GM18951 (cell line): Measurements from ENCODE around the gene RXRA.

Source experiments
- POLR2A ChIP-seq: IDR thresholded peaks from 4 replicates; pipeline ENCODE4 v1.6.1; 2011; ENCODE audit warnings: mild to moderate bottlenecking; ENCODE audit not compliant: insufficient read length, insufficient read depth; ENCODE audit errors: extremely low read depth
- in situ Hi-C: fragments of 300-500 bp; cut with MboI; formaldehyde crosslinking; loops from one replicate; pipeline ENCODE4 v1.12.0; 2022; ENCODE audit warnings: low sequenced_read_pairs, mixed read lengths, inconsistent platforms; ENCODE audit not compliant: unreplicated experiment

The RXRA gene

DNA sequence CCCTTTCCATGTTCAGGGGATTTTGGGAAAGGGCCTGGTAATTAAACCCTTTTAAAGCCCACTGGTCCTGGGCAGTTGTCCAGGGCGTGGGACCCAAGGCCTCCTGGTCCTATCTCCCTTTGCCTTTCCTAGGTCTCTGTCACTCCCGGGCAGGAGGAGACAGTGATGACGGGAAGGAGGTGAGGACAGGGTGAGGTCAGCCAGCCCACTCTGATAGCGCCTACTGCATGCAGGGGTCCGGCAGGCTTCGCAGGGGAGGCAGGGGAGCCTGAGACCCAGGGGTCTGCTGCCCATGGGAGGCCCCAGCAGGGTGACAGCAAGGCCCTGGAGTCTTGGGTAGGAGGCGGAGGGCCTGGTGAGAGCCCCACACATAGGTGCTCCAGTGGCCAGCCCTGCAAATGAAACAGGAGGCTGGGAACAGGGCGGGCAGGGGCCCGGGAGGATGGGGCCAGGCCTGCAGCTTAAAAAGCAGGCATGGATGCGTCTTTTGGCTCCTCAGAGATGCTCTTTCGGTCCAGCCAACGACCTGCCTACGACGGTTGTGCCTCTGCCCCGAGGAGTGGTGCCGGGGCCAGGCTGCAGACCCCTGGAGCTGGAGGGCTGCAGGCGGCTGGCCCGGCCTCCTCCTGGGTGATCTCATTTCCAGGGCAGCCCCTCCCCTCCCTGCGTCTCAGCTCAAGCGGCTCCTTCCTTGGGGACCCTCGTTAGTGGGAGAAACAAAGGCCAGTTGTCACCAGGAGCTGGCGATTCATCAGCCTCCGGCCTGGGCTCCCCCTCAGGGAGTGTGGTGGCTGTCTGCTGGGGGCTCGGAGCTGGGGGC is 6.7 kb upstream of the RXRA start:
- in situ Hi-C loops = no loop called here
- no peak for TF ChIP-seq POLR2A

DNA sequence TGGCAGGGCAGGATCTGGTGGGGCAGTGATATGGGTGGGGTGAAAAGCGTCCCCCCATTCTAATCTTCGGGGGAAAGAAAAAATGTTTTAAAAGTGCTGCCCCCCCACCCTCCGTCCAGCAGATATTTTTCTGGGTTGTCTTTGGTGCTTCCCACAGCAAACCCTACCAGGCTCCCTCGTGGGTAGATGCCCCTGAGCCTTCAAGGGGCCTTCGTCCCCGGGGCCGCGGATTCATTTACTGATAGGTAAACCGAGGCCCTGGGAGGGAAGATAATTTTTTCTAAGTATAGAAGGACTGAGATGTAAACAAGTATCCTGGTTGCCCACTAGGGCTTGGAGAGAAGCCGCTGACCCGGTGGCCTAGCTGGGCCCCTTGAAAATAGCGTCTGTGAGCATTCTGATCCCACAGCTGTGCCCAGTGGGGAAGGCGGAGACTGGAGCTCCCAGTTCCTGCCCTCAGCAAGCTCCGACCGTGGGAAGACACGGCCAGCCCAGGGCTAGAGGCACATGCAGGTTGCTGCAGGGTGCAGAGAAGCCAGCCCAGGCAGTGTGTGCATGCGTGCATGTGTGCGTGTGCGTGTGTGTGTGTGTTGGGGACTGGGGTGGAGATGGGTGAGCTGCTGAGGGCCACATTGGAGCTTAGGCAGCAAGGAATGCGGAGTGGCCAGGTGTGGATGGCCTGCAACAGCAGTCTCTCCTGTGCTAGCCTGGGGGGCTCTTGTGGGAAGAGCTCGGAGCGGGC is 6.0 kb upstream of the RXRA start:
- TF ChIP-seq POLR2A = no peak
- in situ Hi-C loops = no loop called here

DNA sequence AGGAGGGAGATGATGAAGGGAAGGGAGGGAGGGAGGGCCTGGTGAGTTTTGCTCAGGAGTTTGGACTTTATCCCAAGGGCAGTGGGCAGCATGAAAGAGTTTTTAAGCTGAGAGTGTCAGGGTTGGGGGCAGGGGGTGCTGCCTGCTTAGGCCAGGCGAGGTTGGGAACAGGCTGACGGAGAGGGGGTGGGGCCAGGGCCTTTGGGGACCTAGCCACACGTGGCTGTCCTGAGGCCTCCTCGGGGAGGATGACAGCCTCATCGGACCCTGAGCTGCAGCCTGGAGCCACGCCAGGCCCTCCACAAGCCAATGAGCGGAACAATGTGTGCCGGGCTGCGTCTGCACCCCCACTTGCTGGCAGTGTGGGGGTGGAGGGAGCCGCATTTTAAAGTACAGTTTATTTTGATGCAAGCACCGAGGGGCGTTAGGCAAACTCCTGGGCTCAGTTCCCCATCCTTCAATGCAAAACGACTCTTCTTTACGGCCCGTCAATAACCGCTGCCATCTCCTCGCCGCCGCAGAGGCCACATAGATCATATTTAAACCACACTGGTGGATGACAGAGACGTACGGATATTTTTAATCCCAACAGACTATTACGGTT is 5.3 kb upstream of the RXRA start:
- no peak for TF ChIP-seq POLR2A
- in situ Hi-C loops = no loop called here

DNA sequence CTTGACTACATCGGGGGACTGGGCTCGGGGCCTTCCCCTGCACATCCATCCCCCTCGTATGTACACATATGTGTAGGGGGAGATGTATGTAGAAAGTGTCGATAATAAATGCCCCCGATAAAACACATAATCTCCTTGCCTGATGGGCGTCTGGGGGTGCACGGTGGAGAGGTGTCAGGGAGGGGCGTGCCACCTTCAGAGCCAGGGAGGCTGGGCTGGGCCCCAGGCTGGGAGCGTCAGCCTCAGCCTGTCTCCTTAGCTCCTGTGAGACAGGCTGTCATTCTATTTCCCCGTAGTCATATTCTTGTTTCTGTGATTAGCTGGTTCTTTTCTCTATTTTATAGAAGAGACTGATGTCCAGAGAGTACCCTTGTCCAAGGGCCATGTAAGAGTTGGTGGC is 4.7 kb upstream of the RXRA start:
- no peak for TF ChIP-seq POLR2A
- in situ Hi-C loops = no loop called here

DNA sequence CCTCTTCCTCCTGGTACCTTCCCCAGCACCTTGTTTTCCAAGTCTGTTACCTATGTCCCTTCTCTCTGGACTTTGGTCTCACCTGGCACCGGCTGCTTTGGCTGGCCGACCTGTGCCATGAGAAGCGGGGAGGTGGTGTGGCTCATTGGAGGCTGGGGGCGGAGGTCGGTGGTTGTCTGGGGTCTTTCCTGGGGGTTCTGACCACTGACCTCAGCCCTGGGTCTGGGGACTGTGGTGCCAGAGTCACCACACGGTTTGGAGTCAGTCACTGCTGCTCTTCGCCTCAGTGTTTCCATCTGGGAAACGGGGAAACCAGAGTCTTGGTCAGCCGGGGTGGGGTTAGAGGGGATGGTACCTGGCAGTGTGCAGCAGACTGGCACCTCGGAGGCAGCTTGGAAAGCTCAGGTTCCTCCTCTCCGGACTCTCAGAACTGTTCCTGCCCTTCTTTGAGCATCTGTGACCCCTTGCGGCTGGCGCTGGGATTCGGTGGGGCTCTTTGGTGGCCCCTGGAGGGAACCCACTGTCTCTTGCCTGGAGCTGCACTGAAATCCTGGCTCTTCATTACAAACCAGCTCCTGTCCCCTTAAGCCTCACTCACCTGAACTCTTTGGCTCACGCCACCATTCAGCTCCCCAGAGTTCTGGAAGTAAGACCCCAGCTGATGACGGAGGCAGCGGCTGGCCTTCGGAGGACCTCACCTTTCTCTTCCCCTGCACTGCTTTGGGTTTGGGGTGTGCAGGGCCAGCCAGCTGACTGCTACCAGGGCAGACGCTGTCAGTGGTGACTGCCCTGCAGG is 4.1 kb upstream of the RXRA start:
- in situ Hi-C loops = no loop called here
- TF ChIP-seq POLR2A = no peak

DNA sequence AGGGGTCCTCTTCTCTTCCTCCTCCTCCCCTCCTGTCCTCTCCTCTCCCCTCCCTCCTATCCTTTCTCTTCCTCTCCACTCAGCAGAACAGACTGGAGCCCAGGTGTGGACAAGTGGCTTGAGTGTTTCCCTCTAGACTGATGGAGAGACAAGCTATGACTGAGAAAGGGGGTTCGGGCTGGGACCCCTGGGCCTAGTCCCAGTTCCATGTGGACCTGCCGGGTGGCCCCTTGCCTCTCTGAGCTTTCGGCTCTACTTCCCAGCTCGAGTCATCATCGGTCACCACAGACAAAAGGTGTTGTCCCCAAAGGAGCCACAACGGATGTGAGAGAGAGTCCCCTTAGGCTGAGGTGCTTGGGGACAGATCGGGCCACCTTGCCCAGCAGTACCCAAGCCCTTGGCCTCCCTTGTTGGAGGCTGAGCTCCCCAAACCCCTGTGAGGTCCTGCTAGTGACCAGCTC is 3.4 kb upstream of the RXRA start:
- no peak for TF ChIP-seq POLR2A
- in situ Hi-C loops = no loop called here

DNA sequence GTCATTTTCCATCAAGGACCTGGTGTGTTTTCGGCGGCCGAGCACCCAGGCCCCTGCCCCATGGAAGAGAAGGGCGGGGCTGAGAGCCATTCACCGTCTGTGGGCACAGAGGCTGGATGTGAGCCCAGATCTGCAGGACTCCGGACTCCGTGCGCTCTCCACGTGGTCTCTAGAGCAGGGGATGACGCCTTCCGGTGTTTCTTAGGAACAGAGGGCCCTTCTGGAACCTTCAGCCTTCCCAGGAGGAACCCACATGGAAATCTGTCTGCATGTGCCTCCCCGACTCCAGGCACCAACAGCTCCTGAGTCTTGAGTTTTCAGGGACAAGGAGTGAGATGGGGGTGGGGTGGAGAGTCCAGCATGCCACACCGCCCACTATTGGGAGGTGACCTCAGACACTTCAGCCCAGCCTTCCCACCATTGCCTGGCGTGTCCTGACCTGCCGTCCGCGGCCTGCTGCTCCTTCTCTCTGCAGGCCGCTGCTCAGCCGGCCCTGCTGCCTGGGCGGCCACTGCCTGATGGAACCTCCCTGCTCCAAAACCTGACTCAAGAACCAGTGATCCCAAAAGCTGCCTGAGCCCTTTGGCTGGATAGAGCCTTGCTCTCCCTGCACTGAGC is 2.4 kb upstream of the RXRA start:
- in situ Hi-C loops = no loop called here
- no peak for TF ChIP-seq POLR2A

DNA sequence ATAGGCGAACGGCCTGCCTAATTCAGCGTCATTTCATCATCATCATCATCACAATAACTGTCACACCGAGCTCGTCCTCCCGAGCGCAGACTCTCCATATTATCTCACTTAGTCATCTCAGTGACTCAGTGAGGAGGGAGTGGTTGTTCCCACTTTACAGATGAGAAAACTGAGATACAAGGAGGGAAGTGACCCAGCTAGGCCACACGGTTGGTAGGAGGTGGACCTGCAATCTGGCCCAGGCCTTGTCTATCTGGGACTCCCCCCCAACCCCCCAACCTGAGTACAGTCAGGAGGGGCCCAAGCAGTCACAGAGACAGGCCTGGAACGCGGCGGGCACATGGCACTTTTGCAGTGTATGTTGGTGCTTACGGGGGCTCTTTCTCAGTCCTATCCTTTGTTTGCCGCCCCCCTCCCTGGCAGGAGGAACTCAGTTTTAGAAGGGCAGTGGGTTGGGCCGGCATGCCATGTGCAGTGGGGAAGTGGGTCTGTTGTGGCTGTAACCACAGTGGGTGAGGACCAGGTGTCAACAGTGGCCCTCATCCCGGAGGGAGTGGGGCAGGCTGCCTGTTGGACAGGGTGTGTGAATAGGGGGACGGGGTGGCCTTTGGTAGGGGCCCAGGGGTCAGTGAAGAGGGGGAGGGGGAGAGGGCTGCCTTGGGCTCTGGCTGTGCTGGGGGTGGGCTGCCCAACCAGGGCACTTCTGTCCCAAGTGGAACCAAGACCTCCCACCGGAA is 1.7 kb upstream of the RXRA start:
- in situ Hi-C loops = no loop called here
- TF ChIP-seq POLR2A = no peak

DNA sequence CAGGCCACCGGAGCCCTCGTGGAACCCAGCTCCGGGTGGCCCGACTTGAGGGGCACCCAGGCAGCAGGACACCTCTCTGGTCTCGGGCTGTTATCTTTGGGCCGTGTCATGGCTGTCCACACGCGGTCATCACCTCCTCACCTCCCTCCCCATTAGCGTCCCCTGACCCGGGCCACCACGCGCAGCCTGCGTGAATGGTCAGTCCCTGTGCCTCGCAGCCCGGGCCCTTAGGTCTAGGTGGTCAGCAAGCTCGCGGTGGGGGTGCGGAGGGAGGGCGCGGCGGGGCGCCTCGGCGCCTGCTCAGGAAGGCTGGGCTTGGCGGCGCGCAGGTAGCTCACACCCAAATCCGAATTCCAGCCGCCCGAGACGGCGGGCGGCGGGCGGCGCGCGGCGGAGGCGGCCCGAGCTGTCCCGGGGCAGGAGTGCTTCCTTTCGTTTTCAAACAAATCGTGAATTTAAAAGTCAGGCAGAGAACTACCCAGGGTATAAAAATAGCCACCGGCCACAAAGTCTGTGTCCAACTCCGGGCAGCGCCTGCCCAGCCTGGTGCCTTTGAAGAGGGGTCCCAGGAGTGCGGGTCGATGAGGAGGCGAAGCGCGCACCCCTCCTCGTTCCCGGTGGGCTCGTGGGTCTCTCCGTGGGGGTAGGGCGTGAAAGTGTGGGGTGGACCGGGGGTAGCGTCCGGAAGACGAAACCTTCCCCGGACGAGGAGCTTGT is 1.0 kb upstream of the RXRA start:
- in situ Hi-C loops = no loop called here
- TF ChIP-seq POLR2A = no peak

DNA sequence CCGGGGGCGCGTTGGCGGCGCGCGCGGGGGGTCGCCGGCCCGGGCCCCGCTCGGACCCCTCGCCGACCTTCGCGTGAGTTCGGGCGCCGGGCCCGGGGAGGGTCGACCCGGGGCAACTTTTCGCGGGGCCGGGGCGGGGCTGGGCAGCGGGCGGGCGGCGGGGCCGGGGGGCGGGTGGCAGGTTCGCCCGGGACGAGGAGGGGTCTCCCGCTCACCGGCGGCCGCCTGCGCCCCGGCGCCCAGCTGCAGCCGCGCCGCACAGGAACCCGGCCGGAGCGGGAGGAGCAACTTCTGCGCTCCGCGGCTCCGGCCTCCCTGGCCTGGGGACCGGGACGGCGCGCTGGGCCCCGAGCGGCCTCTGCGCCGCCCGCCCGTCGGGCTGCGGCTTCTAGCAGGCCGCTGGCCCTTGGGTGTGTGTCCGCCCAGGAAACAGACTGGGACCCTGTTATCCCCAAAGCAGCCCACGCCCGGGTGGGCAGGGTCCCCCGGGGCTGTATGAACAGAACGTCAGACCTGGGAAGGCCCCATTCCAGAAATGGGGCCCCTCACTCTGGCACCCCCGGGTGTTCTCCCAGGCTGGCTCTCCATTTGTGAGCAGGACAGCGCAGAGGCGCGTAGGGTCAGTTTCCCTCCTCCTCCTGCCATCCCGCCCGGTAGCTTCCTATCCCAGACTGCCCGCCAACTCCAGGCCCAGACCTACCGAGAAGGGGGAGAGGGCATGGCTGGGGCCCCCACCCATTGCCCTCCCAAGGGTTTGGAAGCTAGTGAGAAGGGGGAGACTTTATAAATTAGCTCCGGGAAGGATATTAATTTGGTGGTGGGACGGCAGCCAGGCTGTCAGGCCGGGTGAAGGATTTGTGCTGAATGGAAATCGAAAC is 708 bp downstream of the RXRA start:
- in situ Hi-C loops = no loop called here
- TF ChIP-seq POLR2A = no peak

DNA sequence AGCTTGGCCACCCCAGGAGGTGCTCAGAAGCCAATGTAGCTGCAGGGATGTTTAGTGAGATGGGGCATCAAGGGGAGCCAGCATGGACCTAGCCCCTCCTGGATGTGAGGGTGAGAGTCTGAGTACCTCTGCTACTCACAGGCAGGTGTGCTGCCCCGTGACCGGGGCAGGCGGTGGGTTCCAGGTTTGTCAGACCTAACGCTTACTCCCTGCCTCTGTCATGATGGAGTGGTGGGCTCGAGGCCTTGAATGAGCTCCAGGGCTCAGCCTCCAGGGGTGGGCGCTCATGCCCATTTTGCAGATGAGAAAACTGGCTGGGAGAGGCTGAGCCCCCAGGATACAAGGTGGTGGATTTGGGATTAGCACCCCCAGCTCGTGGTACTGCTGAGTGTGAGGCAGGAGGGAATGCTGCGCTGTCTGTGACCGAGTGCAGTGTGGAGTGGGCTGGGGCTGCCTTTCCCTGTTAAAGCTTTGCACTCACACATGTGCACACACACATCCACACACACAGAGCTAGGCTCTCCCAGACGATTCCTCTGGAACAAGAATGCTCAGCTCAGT is 1.5 kb downstream of the RXRA start:
- TF ChIP-seq POLR2A = no peak
- in situ Hi-C loops = no loop called here
